HG02763 (cell line): Measurements from ENCODE around the gene TENT4A.
"Not testable (repeated sequence)": the region's sequence is repeated elsewhere in the genome, so short reads cannot be mapped to it uniquely, and the experiment has no call there.

ENCODE experiments used
- ATAC-seq: cut with Tn5 transposase; IDR thresholded peaks from one replicate; pipeline ENCODE4 v1.9.1; 2021; ENCODE audit warnings: mild to moderate bottlenecking, moderate library complexity; ENCODE audit not compliant: unreplicated experiment

Gene TENT4A

GRCh38 chr5:6767481-6768063 is 54.3 kb downstream of the TENT4A start:
- no peak for ATAC-seq

- ATAC-seq = no peak
Observed at GRCh38 chr5:6768590-6769230, 55.5 kb downstream of the TENT4A start.

GRCh38 chr5:6770826-6771607 is 57.8 kb downstream of the TENT4A start:
- ATAC-seq = no peak

- ATAC-seq = no peak
Observed at GRCh38 chr5:6772886-6773285, 59.7 kb downstream of the TENT4A start.

GRCh38 chr5:6773342-6774035 is 60.3 kb downstream of the TENT4A start:
- ATAC-seq = no peak

- not testable (repeated sequence) for ATAC-seq
Observed at GRCh38 chr5:6774207-6774606, 61.0 kb downstream of the TENT4A start.

- no peak for ATAC-seq
Observed at GRCh38 chr5:6774721-6775204, 61.5 kb downstream of the TENT4A start.

- ATAC-seq = no peak
Observed at GRCh38 chr5:6775571-6775970, 62.3 kb downstream of the TENT4A start.

GRCh38 chr5:6780802-6781391 is 67.7 kb downstream of the TENT4A start:
- no peak for ATAC-seq

GRCh38 chr5:6781716-6782115 is 68.5 kb downstream of the TENT4A start:
- no peak for ATAC-seq

- no peak for ATAC-seq
Observed at GRCh38 chr5:6783787-6784186, 70.6 kb downstream of the TENT4A start.

GRCh38 chr5:6784481-6784880 is 71.2 kb downstream of the TENT4A start:
- ATAC-seq = no peak

- ATAC-seq = no peak
Observed at GRCh38 chr5:6785161-6785860, 72.1 kb downstream of the TENT4A start.

GRCh38 chr5:6785861-6786180 is 72.6 kb downstream of the TENT4A start:
- no peak for ATAC-seq

GRCh38 chr5:6786786-6787495 is 73.7 kb downstream of the TENT4A start:
- ATAC-seq = no peak

- ATAC-seq = no peak
Observed at GRCh38 chr5:6787941-6788340, 74.7 kb downstream of the TENT4A start.

- ATAC-seq = no peak
Observed at GRCh38 chr5:6788439-6788838, 75.2 kb downstream of the TENT4A start.

- ATAC-seq = no peak
Observed at GRCh38 chr5:6788956-6789649, 75.9 kb downstream of the TENT4A start.

- no peak for ATAC-seq
Observed at GRCh38 chr5:6790346-6790865, 77.2 kb downstream of the TENT4A start.
